Stimulated activated CD8-positive, alpha-beta memory T cell treated with anti-CD3 and anti-CD28 coated beads, Interleukin-4, amount 100 ng/mL, for 1 hour (primary cell): ENCODE data around the gene KCNJ6.
"Not testable (repeated sequence)": the region's sequence is repeated elsewhere in the genome, so short reads cannot be mapped to it uniquely, and the experiment has no call there.

Source experiments
- DNase-seq, 2 donors: peaks; one replicate each; pipeline ENCODE4 v3.0.0-alpha.2; 2020; ENCODE audit warnings: low read depth in 2 of 2, low spot score in 1 of 2

Gene KCNJ6

DNA sequence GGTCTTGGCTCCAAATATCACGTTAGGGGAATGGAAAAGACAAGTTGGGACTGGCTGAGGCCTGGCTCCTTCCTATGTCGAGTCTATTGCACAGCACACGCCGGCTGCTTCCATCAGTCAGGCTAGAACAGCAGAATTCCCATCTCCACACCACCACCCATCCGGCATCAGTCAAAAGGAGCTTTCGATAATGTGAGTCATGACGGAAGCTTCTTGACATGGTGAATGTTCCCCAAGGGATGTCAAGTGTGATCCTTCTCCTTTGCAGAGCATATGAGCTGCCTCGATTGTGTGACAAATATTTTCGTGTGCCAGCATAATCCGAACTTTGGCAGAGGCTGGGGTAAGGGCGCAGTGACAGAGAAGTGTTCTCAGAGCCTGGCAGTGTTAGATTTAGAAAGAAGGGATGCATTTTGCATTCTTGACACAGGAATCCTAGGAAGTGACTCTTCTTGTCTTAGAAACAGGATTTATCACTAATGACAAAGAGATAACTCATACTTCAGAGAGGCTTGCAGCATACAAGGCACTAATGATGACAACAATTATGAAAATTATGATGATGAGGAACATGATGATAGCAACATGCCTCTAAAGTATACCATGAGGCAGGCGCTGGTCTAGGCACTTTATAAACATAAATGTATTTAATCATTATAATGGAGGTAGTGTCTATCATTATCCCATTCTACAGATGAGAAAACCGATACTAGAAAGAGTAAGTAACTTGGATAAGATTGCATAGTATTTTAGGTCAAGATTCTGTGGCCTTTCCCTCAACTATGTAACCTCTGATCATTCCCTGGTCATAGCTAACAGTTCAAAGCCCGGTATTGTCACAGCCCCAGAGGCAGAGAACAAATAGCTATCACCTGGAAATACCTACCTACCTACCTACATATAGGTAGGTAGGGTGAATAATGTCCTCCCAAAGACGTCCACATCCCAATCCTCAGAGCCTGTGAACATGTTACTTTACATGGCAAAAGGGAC lies 135.0 kb downstream of the KCNJ6 start:
- DNase-seq = no peak

DNA sequence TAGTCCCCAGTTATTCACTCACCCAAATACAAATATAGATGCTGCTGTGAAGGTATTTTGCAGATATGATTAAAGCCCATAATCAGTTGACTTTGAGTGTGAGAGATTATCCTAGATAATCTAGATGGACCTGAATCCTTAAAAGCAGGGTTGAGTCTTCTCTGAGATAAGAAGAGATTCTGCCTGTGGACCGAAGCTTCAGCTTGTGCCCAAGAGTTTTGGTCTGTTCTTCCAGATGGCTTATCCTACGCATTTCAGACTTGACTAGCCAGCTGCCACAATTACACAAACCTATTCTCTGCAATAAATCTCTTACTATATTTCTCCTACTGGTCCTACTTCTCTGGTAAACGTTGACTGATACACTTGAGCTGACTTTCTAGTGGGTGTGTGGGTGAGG lies 145.1 kb downstream of the KCNJ6 start:
- no peak for DNase-seq

DNA sequence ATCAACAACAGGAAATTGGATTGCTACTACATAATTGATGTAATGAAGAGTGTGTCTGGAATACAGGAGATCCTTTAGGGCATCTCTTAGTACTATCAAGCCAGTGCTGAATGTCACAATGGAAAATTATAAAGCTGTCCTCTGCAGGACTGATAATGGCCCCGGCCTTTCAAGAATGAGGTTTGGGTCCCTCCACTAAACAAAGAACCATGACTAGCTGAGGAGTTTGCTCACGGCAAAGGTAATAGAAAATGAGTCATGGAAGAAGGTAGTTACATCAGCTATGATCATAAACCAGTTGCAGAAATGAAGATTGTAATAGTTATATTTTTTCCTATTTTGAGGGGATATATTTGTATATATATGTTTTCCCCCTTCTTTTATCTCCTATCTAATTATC lies 145.8 kb downstream of the KCNJ6 start:
- no peak for DNase-seq

GRCh38 chr21:37769656-37770055 lies 146.6 kb downstream of the KCNJ6 start:
- DNase-seq = no peak

- no peak for DNase-seq
These were observed 148.3 kb downstream of the KCNJ6 start for GRCh38 chr21:37767984-37768383.

GRCh38 chr21:37766129-37766528 lies 150.1 kb downstream of the KCNJ6 start:
- DNase-seq = no peak

GRCh38 chr21:37765221-37765900 lies 150.9 kb downstream of the KCNJ6 start:
- no peak for DNase-seq

- DNase-seq = no peak
These were observed 151.6 kb downstream of the KCNJ6 start for GRCh38 chr21:37764691-37765090.

- no peak for DNase-seq
These were observed 153.0 kb downstream of the KCNJ6 start for GRCh38 chr21:37763298-37763697.

GRCh38 chr21:37762606-37763005 lies 153.7 kb downstream of the KCNJ6 start:
- DNase-seq = no peak

DNA sequence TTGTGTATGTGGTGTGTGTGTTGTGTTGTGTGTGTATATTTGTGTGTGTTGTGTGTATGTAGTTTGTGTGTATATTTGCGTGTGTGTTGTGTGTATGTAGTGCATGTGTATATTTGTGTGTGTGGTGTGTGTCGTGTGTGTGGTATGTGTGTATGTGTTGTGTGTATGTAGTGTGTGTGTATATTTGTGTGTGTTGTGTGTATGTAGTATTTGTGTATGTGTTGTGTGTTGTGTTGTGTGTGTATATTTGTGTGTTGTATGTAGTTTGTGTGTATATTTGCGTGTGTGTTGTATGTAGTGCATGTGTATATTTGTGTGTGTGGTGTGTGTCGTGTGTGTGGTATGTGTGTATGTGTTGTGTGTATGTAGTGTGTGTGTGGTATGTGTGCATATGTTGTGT lies 154.9 kb downstream of the KCNJ6 start:
- DNase-seq = not testable (repeated sequence)

- DNase-seq = no peak
These were observed 156.5 kb downstream of the KCNJ6 start for GRCh38 chr21:37759777-37760176.

DNA sequence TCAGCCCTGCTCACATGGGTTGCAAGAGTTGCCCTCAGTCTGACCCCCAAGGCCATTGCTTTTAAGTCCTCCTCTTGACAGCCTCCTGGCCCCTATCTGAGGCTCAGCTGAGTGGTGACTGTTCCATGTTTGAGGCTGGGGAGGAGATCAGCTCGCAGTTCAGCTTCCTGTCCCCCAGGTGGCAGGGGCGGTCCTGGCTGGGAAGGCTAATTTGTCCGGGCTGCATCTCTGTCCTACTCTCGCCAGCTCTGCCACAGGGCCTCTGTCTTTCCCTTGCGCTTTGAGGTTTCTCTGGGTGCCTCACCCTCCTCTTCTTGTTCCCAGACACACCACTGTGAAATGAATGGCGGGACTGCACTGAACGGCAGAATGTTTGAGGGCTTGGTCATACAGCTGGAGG lies 157.3 kb downstream of the KCNJ6 start:
- DNase-seq = no peak

DNA sequence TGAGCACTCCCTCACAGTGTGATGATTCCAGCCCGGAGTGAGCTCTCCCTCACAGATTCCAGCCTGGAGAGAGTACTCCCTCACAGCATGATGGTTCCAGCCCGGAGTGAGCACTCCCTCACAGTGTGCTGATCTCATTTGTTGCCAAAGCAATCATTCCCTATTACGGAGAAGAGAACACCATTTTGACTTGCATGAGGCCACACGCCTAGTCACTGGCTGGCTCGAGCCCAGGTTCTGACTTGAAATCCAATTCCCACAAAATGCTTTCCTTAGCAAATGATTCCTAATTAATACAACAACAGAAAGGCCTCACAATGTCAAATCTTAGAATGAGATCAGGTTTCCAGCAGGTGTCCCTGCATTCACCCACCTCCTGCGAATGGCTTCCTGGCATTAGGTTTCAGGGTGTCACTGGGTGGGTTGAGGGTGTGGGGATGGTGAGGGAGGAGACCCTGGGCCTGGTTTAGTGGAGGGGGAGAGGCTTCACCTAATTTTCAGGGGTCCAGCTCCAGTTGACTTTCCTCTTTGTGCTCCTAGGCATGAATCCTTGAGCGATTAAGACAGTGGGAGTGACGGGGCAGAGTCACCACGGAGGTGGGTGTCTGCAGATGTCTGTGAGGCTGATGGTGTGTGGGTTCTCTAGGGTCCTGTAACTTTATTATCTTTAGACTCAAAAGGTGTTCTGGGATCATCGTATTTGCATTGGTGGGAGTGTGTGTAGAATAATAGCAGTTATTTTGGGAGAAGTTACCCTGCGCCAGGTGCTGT lies 158.5 kb downstream of the KCNJ6 start:
- no peak for DNase-seq

- no peak for DNase-seq
These were observed 163.1 kb downstream of the KCNJ6 start for GRCh38 chr21:37753122-37753599.

- DNase-seq = no peak
These were observed 164.8 kb downstream of the KCNJ6 start for GRCh38 chr21:37751268-37751975.

DNA sequence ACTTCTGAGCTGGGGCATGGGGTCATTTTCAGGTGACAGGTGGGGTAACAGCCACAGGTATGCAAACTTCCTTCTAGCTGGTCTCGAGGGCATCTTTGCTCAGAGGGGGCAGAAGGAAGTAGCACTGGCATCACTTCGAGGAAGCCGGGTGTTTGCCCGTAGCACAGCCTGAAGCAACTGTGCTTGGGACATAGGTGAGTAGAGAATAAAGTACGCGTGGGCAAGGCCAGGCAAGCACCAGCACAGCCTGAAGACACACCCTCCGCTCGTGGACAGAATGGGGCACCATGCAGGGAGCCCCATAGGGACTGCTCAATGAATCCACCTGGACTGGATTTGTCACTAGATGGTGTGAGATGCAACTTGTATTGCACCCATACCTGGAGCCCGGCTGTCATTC lies 167.1 kb downstream of the KCNJ6 start:
- DNase-seq = no peak

DNA sequence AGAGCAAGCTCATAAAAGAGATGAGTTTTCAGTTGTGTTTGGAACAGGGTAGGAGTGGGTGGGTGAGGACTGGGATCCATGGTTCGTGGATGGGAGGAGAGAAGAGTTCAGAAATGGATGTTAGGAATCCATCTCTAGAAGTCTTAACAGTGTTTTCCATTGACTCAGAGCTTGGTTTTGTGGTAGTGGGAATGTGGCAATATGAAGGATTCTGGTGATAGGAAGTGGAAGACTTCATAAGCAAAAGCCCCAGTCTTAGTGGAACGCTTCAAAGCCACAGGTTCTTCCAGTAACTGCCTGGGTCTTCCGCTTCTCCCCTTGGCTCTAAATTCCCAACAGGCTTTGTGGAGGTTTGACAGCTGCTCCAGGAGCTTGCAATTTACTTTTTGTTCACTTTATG lies 167.9 kb downstream of the KCNJ6 start:
- DNase-seq = no peak

- no peak for DNase-seq
These were observed 169.4 kb downstream of the KCNJ6 start for GRCh38 chr21:37746849-37747248.

DNA sequence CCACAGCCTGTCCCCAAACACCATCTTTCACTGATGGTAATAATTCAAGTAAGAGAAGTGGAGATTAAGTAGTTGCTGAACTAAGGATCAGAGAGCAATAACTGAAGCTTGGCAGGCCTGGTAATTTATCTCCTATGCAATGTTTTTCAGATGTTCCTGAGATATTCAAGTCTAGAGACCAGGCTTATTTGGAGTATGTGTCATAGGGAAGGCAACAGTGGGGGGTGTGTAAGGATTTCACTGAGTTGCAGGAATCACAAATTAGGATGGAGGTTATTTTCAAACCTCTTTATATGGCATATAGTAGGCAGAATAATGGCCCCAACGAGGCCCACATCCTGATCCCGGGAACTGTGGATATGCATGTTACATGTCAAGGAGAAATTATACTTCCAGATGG lies 171.7 kb downstream of the KCNJ6 start:
- DNase-seq = no peak

- no peak for DNase-seq
These were observed 173.7 kb downstream of the KCNJ6 start for GRCh38 chr21:37742532-37742931.
